Immature natural killer cell (primary cell): ENCODE data around the gene CROCC. TPM values are rescaled to one million over a fixed set of nuclear protein-coding genes. Genes with fewer than 3 reads are reported as not detected.

Source experiments
- polyA plus RNA-seq, 3 donors: library from polyadenylated mRNA; unstranded; fragments of 300-500 nt; fragmentation: Illumina TruSeq; gene quantifications; one replicate each; pipeline ENCODE4 v1.2.3, GENCODE V29; 2021

The CROCC gene
- polyA plus RNA-seq, 3 donors from 2014 or later: 0.35 to 6.5 (median 5.4) TPM

Other genes with a start within 250 kb of the CROCC start
- 10 to 100 TPM in 1 of 3 donors, not detected in 2; 28.1 TPM for gene RNU1-4, start 181.4 kb upstream of the CROCC start, polyA plus RNA-seq
- 10 to 100 TPM in 1 of 3 donors, not detected in 2; 28.1 TPM for gene RNU1-2, start 26.0 kb upstream of the CROCC start, polyA plus RNA-seq
- not detected for gene MFAP2, start 58.7 kb downstream of the CROCC start, polyA plus RNA-seq
- gene ATP13A2, start 90.0 kb downstream of the CROCC start, polyA plus RNA-seq: 10 to 100 TPM; 21.1 to 53.4 (median 26.3) TPM
- gene SDHB, start 132.1 kb downstream of the CROCC start, polyA plus RNA-seq: 100 to 1,000 TPM; 142 to 299 (median 173) TPM
- 1 to 10 TPM in 1 of 3 donors, under 1 TPM in 2; 0.15 to 1.6 (median 0.20) TPM for gene PADI2, start 197.5 kb downstream of the CROCC start, polyA plus RNA-seq